ENCODE measurements around the gene TBC1D23.
"Not testable (repeated sequence)": the region's sequence is repeated elsewhere in the genome, so short reads cannot be mapped to it uniquely, and the experiment has no call there.

Gene TBC1D23

GRCh38 chr3:100260081-100260684 is 609 bp upstream of the TBC1D23 start:
- DNase-seq: peak; percentile 30

GRCh38 chr3:100261485-100261903 is 702 bp downstream of the TBC1D23 start:
- DNase-seq: no peak

DNA sequence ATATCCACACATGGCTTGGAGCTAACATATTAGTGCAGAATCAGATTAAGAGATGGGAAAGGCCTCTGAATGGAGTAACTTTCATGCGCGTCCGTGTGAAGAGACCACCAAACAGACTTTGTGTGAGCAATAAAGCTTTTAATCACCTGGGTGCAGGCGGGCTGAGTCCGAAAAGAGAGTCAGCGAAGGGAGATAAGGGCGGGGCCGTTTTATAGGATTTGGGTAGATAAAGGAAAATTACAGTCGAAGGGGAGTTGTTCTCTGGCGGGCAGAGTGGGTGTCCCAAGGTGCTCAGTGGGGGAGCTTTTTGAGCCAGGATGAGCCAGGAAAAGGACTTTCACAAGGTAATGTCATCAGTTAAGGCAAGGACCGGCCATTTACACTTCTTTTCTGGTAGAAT is 2.1 kb downstream of the TBC1D23 start:
- DNase-seq: not testable (repeated sequence)

DNA sequence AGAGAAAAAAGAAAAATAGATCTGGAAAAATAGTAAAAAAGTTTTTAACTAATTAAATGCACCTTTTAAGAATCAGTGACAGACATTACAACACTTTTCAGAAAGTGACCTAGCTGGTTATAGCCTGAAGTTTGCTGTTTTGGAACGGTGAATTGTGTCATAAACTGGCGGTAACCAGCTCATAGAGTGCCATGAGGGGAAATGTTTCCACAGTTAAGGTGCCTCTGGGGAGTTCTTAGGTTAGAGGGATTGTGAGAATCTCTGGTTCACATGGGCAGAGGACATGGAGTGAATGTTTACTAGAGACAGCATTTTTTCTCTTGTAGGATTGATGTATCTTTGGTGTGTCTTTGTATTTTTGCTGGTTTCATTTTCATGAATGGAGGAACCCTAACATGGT is 2.8 kb downstream of the TBC1D23 start:
- DNase-seq: no peak

- no peak for DNase-seq
These were observed 3.5 kb downstream of the TBC1D23 start for GRCh38 chr3:100264242-100264641.

DNA sequence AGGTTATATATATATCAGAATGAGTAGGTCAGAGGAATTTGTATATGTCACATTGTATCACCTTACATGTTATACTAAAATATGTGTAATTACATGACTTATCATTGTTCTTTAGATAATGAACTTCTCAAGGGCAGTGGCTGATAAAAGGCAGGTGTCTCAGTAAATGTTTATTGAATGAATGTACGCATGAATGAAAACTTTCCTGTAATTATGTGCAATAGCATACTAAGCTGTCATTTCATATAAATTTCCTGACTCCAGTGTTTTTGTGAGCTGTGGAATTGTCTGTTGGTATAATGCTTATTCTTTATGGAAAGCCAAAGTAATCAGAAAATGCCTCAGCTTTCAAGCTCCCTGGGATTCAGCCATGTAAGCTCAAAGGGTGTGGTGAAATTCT is 4.2 kb downstream of the TBC1D23 start:
- DNase-seq: no peak

DNA sequence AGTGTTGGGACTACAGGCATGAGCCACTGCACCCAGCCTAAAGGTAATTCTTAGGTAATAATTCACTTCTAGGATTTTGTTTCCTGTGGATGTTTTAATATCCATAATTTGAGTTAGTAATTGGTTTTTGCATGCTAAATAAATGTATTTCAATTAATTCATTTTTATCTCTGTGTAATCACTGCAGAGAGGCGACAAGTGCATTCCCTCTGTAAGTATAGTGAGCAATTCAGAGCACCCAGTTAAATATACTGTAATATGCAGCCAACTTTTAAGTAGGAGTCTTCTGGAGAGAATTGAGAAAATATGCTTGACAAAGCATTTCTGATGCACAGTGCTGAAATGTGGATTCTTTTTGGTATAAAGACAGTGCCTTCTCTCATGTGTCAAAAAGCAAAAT is 5.7 kb downstream of the TBC1D23 start:
- DNase-seq: no peak

DNA sequence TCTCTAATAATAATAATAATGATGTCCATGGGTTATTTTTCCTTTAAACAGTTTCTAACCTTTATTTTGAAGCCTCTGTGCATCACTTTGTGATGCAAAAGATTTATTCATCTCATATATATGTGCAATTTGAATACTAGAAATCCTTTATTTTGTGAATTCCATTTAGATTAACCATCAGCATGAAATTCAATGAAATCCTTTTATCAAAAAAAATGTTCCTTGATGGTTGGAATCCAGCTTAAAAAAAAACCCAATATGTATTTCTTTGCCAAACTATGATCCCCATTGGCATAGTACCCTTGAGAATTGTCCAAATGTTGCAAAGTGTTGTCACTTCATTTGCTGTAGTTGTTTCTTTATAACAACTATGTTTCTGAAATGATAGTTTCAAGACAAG is 7.4 kb downstream of the TBC1D23 start:
- DNase-seq: no peak

- DNase-seq: no peak
These were observed 8.2 kb downstream of the TBC1D23 start for GRCh38 chr3:100269001-100269400.

GRCh38 chr3:100269410-100270214 is 8.8 kb downstream of the TBC1D23 start:
- DNase-seq: no peak

DNA sequence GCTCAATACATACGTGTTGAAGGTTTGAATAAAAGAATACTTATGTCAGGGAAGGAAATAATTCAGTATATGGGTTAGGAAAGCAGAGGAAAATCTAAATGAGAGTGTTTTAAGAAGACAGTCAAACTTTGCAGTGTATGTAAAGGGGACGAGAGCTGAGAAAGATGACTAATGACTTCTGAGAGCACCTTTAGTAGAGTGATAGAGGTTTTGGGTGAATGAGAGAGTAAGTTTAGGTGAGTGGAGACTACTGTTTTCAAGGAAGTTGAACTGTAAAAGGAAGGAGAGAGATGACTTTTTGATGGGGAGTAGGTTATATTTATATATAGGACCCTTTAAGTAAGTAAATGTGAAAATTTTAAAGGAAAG is 9.4 kb downstream of the TBC1D23 start:
- DNase-seq: no peak

DNA sequence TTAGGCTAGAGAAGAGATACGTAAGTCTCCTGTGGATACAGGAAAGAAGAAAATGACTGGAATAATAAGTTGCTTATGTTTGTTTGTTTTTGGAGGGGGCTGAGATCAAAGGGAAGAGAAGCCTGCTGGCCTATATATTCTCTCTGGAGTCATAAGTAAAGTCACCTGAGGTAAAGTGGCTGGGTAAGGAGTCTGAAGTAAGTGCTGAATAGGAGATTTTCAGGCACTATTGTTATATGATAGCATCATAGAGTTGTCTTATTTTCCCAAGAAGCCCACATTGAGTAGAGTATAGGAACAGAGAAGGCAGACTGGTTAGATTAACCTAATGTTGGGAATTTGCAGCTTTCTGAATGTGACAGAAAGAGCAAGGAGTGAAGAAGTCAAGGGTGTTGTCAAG is 10.7 kb downstream of the TBC1D23 start:
- no peak for DNase-seq

- DNase-seq: not testable (repeated sequence)
These were observed 12.2 kb downstream of the TBC1D23 start for GRCh38 chr3:100272797-100273611.

- no peak for DNase-seq
These were observed 13.6 kb downstream of the TBC1D23 start for GRCh38 chr3:100274361-100274760.

DNA sequence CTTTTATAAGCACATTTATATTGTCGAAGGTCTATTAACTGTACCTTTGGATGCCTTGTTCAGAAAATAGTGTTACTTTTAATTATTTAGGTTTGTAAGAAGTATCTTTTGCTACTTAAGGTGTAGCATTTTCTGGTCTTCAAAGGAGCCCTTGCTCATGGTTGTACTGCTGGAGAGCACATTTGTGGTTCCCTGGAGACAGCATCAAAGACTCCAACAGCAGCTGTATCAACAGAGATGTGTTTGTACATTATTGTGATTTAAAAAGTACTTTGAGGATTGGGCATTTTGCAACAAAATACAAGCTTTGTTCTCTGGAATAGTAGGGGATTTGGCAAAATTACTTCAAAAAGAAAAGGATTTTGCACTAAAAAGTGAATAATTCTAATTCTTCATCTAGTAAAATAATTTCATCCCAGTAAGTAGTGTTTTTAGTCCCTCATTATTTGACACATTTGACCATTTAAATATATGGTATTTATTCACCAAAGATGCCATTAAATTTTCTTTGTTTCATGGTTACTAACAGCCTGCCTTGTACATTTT is 16.5 kb downstream of the TBC1D23 start:
- DNase-seq: no peak

DNA sequence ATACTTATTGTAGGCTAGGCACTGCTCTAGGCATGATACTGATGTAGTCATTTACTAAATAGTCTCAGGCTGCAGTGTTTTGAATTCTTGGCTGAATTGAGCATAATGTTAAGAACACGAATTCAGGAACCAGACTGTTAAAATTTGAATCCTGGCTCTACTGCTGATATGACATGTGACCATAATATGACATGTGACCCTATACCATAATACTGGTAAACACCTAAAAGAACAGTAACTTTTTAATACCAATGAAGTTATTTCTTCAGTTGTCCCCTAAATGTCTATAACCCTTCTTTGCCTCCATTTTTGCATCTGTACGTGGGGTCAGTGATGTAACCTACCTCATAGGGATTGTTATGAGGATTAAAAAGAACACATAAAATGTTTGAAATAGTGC is 18.1 kb downstream of the TBC1D23 start:
- DNase-seq: no peak

GRCh38 chr3:100288288-100288894 is 27.6 kb downstream of the TBC1D23 start:
- DNase-seq: no peak

DNA sequence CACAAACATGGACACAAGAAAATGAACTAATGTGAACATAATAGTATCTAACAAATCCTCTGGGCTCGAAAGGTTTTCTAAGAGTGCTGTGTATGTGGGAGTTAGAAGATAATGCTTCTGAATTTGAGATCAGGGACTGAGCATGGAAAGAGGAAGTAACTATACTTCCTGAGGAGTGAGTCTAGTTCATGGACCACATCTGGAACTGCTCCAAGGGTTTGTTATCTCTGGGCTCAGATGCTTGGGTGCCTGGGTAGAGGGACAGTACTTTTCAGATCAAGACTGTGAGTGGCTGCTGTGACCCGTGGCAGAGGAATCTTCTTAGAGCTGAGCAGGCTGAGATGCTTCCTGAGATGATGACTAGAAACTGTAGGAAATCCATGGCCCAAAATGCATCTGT is 28.5 kb downstream of the TBC1D23 start:
- no peak for DNase-seq

GRCh38 chr3:100295089-100295488 is 34.3 kb downstream of the TBC1D23 start:
- no peak for DNase-seq

DNA sequence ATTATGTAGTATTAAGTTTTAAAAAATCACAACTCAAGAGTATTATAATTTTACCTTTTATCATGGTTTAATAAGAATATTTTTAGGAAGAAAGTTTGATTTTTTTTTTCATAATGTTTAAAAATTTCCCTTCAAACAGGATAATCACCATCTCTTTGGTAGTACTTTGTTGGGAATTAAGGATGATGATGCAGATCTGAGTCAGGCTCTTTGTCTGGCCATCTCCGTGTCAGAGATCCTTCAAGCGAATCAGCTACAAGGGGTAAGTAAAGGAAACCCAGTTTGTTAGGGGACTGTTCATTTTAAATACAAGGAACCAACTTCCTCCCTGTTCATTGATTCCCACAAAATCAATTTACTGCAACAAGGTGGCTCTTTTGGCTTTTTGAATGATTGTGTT is 37.0 kb downstream of the TBC1D23 start:
- no peak for DNase-seq

- DNase-seq: no peak
These were observed 38.2 kb downstream of the TBC1D23 start for GRCh38 chr3:100299016-100299415.

DNA sequence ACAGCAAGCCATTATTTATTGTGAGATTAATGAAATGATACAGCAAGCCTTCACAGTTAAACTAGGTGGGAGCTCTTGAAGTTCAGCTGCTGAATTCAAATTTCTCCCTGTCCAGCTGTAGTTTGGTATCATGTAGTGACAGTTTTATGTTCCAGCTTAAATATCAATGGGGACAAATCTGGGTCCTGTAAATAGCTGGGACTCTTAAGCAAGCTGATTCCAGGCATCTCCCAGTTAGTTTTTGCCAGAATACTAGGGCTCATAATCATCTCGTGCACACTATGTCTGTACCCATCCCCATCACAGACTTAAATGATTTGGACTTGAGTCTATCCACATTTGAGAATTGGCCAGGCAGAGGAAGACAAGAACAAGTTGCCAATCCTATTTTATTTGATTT is 45.9 kb downstream of the TBC1D23 start:
- DNase-seq: no peak

DNA sequence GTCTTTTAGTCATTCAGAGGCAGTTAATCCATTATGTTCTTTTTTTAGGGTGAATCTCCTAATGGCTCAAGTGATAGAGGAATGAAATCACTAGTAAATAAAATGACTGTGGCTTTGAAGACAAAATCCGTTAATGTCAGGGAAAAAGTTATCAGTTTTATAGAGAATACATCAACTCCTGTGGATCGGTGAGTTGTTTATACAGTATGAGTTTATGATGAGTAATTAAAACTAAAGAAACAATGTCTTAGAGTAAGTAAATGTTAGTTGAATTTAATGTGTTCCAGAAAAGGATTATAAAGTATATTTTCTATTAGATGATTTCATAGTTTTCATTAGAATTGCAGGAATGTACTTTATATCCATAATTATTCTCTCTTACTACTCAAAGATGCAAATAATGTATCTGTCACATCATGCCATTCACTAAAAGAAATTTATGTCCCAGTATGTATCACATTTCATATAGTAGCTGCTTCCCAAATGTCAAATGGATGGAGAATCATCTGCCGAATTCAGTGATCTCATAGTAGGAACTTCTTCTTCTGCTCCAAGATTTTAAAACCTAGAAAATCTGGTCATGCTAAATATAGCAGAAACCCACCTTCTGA is 49.7 kb downstream of the TBC1D23 start:
- DNase-seq: no peak

All from activated T-cell treated with anti-CD3 and anti-CD28 coated beads, Interleukin-2, amount 50 U/mL, for 1 hour (primary cell).